Measurements from ENCODE around the gene NEK11. TPM values are rescaled to one million over a fixed set of nuclear protein-coding genes. Genes with fewer than 3 reads are reported as not detected.

The NEK11 gene
- total RNA-seq, 4 donors from 2014 or later = 4.1 to 8.2 (median 5.2) TPM

GRCh38 chr3:131001071-131001470 is 25.6 kb upstream of the NEK11 start:
- no peak for TF ChIP-seq CTCF (IDR thresholded peaks at IDR 0.05)
- DNase-seq (ENCODE audit: low spot score) = no peak
- no peak for ATAC-seq (ENCODE audit: low FRiP score)

- ATAC-seq (ENCODE audit: low FRiP score) (no peak), DNase-seq (ENCODE audit: low spot score) (no peak)
- no peak for TF ChIP-seq CTCF (IDR thresholded peaks at IDR 0.05)
These were observed 22.1 kb upstream of the NEK11 start for GRCh38 chr3:131004603-131005002.

GRCh38 chr3:131007256-131007655 is 19.4 kb upstream of the NEK11 start:
- ATAC-seq (ENCODE audit: low FRiP score) = no peak
- DNase-seq (ENCODE audit: low spot score) = no peak
- no peak for TF ChIP-seq CTCF (IDR thresholded peaks at IDR 0.05)

GRCh38 chr3:131007782-131008181 is 18.9 kb upstream of the NEK11 start:
- DNase-seq (ENCODE audit: low spot score) = no peak

GRCh38 chr3:131008326-131008725 is 18.4 kb upstream of the NEK11 start:
- ATAC-seq (ENCODE audit: low FRiP score) (no peak), DNase-seq (ENCODE audit: low spot score) (no peak)
- TF ChIP-seq CTCF (IDR thresholded peaks at IDR 0.05) = no peak

More at GRCh38 chr3:131007782-131008181, 18.9 kb upstream of the NEK11 start:
- no peak for ATAC-seq (ENCODE audit: low FRiP score)
- TF ChIP-seq CTCF (IDR thresholded peaks at IDR 0.05) = no peak

- no peak for ATAC-seq (ENCODE audit: low FRiP score)
- no peak for TF ChIP-seq CTCF (IDR thresholded peaks at IDR 0.05)
- DNase-seq (ENCODE audit: low spot score) = no peak
These were observed 17.0 kb upstream of the NEK11 start for GRCh38 chr3:131009698-131010097.

GRCh38 chr3:131018970-131019369 is 7.7 kb upstream of the NEK11 start:
- DNase-seq (ENCODE audit: low spot score) (no peak), ATAC-seq (ENCODE audit: low FRiP score) (no peak)
- no peak for TF ChIP-seq CTCF (IDR thresholded peaks at IDR 0.05)

All from omental fat pad (tissue), 4 donors.